Thyroid gland (tissue), 4 donors: ENCODE measurements around the gene GPAM. TPM values are rescaled to one million over a fixed set of nuclear protein-coding genes. Genes with fewer than 3 reads are reported as not detected.
"Not testable (repeated sequence)": the region's sequence is repeated elsewhere in the genome, so short reads cannot be mapped to it uniquely, and the experiment has no call there.

Source experiments
- DNase-seq, 2 donors: peaks; one replicate each; pipeline ENCODE4 v3.0.0-alpha.2; 2019
- H3K27ac ChIP-seq, 3 donors: fragments of 200-600 bp; sonication (generic); 1 replicate in 2 of 3; 2 replicates in 1 of 3; pipeline ENCODE4 v1.5.1; 2016 to 2019; ENCODE audit warnings: mild to moderate bottlenecking in 1 of 3, moderate library complexity in 1 of 3
- H3K27me3 ChIP-seq: fragments of 200-600 bp; sonication (generic); one replicate; pipeline ENCODE4 v1.5.1; 2019
- H3K36me3 ChIP-seq, 2 donors: fragments of 200-600 bp; sonication (generic); one replicate each; pipeline ENCODE4 v1.5.1; 2016 to 2019
- H3K4me1 ChIP-seq, 2 donors: fragments of 200-600 bp; sonication (generic); one replicate each; pipeline ENCODE4 v1.5.1; 2017 to 2019
- H3K4me3 ChIP-seq, 3 donors: fragments of 200-600 bp; sonication (generic); replicated peaks in 1 of 3; 1 replicate in 2 of 3; 2 replicates in 1 of 3; pipeline ENCODE4 v1.5.1; 2016; ENCODE audit warnings: mild to moderate bottlenecking in 1 of 3
- H3K9me3 ChIP-seq: fragments of 200-600 bp; sonication (generic); one replicate; pipeline ENCODE4 v1.5.1; 2017
- CTCF ChIP-seq, 6 experiments: fragments of 200-600 bp in 3 of 6; fragments of 450-650 bp in 3 of 6; sonication (generic) in 3 of 6; IDR thresholded peaks; one replicate each; pipeline ENCODE4 v1.5.1; 2016 to 2019; ENCODE audit warnings: antibody characterized with exemption in 6 of 6, mild to moderate bottlenecking in 2 of 6, inconsistent platforms in 1 of 6, moderate library complexity in 1 of 6
- POLR2A ChIP-seq, 2 donors: fragments of 450-650 bp; IDR thresholded peaks; one replicate each; pipeline ENCODE4 v1.6.1; 2017; ENCODE audit warnings: antibody characterized with exemption in 2 of 2, mild to moderate bottlenecking in 2 of 2, moderate library complexity in 1 of 2
- WGBS, 2 donors: methylation state at CpG; one replicate each; pipeline ENCODE4 v1.1.5; 2017; 5-methylcytosine and 5-hydroxymethylcytosine counted together
- intact Hi-C: fragments of 100-400 bp; cut with DNase I; formaldehyde crosslinking; loops from one replicate; pipeline ENCODE4 v1.15.1; 2023
- total RNA-seq, 4 donors: library from RNA; depleted of rRNA; stranded (reverse); fragments of >200 nt; gene quantifications; one replicate each; pipeline ENCODE4 v1.2.3, GENCODE V29; 2016

GPAM gene
- total RNA-seq, 4 donors from 2014 or later, result 29.2 to 58.0 (median 40.8) TPM

- Histone ChIP-seq H3K27ac (no peak overlapping the region), H3K27me3 (no peaks in the 10 kb centered on the region), H3K9me3 (no peaks in the 10 kb centered on the region), H3K36me3 (no peaks in the 10 kb centered on the region), H3K4me3 (no peak overlapping the region), H3K4me1 (peaks cover 33 to 62% of the 10 kb centered on the region in 2 donors)
- WGBS, 2 donors, result 96 to 99% methylated on average over 2 of the region's 2 CpGs
- TF ChIP-seq CTCF (IDR thresholded peaks at IDR 0.05) (no peak), POLR2A (IDR thresholded peaks at IDR 0.05) (no peak)
- intact Hi-C loops, result no loop called here
- no peak for DNase-seq
Measured at GRCh38 chr10:112229096-112229495, 45.5 kb upstream of the GPAM start.

- H3K27ac ChIP-seq, intact Hi-C loops, H3K27me3 ChIP-seq, H3K36me3 ChIP-seq, DNase-seq, H3K4me3 ChIP-seq, H3K9me3 ChIP-seq: not testable (repeated sequence)
- H3K4me1 ChIP-seq, result peaks cover 36 to 68% of the 10 kb centered on the region in 2 donors
- 93 to 94% methylated on average over 3 of the region's 3 CpGs for WGBS, 2 donors
Measured at GRCh38 chr10:112228366-112229088, 45.0 kb upstream of the GPAM start.

- DNase-seq, result peak; percentile 68 to 71
- no peaks in the 10 kb centered on the region for H3K36me3 ChIP-seq
- 52 to 57% methylated on average over 6 of the region's 6 CpGs for WGBS, 2 donors
- no peak overlapping the region for H3K4me3 ChIP-seq
- H3K9me3 ChIP-seq, result no peaks in the 10 kb centered on the region
- intact Hi-C loops, result no loop called here
- H3K27ac ChIP-seq, result peak overlapping the region; percentile 41 to 79 (median 65)
- peaks cover 32 to 69% of the 10 kb centered on the region in 2 donors for H3K4me1 ChIP-seq
- no peak for TF ChIP-seq CTCF (IDR thresholded peaks at IDR 0.05)
- no peak for TF ChIP-seq POLR2A (IDR thresholded peaks at IDR 0.05)
- H3K27me3 ChIP-seq, result no peaks in the 10 kb centered on the region
Measured at GRCh38 chr10:112227331-112227987, 43.9 kb upstream of the GPAM start.

- WGBS, 2 donors, result 36% methylated on average over 9 of the region's 9 CpGs
- intact Hi-C loops, result no loop called here
- TF ChIP-seq POLR2A (IDR thresholded peaks at IDR 0.05) (no peak), CTCF (IDR thresholded peaks at IDR 0.05) (no peak)
Measured at GRCh38 chr10:112226439-112227248, 43.1 kb upstream of the GPAM start.

GRCh38 chr10:112225771-112226438, 42.3 kb upstream of the GPAM start:
- TF ChIP-seq CTCF (IDR thresholded peaks at IDR 0.05) (no peak), POLR2A (IDR thresholded peaks at IDR 0.05) (no peak)
- Histone ChIP-seq H3K4me1 (peaks cover 31 to 59% of the 10 kb centered on the region in 2 donors), H3K4me3 (no peak overlapping the region), H3K9me3 (no peaks in the 10 kb centered on the region), H3K27me3 (no peaks in the 10 kb centered on the region), H3K36me3 (no peaks in the 10 kb centered on the region), H3K27ac (peak overlapping the region; percentile 40 to 79 (median 65))
- WGBS, 2 donors, result 89 to 92% methylated on average over 4 of the region's 4 CpGs
- no peak for DNase-seq
- intact Hi-C loops, result no loop called here

More at GRCh38 chr10:112226439-112227248, 43.1 kb upstream of the GPAM start:
- Histone ChIP-seq H3K27ac (peak overlapping the region; percentile 41 to 79 (median 65)), H3K4me1 (peaks cover 31 to 61% of the 10 kb centered on the region in 2 donors), H3K9me3 (no peaks in the 10 kb centered on the region), H3K27me3 (no peaks in the 10 kb centered on the region), H3K4me3 (no peak overlapping the region), H3K36me3 (no peaks in the 10 kb centered on the region)
- DNase-seq, result peak; percentile 61 to 69
